HL-60 (cell line): ENCODE data around the gene NR3C2.

Experiments used
- GABPA ChIP-seq: IDR thresholded peaks from 2 replicates; pipeline ENCODE4 v1.6.1; 2012; ENCODE audit warnings: low read depth
- POLR2AphosphoS5 ChIP-seq: IDR thresholded peaks from 2 replicates; pipeline ENCODE4 v1.6.1; 2012; ENCODE audit warnings: low read depth
- TF ChIP-seq, protein P1 (sequence below): IDR thresholded peaks from one replicate; pipeline ENCODE4 v1.5.1; 2011; ENCODE audit warnings: low read length, control low read depth, inconsistent platforms; ENCODE audit not compliant: insufficient read depth

DNA sequence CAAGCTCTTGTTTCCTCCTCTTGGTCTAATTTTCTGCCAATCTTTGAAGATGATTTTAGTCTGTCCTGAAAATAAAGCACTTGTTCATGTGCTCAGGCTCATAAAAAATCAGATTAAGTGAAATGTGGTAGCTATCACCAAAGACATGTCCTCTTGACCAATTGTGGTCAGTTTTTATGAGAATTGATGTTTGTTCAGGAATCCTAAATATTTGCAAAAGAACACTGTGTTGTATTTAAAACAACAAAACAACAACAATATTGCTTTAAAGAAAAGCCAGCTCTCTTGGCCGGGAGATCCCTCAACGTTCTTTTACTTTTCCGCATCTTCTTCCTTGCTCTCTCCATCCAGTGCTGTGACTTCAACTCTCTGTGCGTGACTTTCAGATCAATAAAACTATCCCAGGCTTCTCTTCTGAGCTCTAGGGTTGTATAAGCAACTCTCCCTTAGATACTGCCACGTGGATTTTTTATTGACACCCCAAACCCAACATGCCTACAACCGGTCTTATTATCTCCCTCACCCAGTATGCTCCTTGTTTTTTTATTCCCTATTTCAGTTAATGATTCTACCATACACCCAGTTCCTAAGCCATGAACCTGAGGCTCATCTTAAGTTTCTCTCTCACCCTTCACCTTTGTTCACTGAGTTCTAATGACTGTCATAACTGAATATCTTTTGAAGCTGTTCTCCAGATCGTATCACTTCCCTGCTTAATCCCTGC lies 400.4 kb downstream of the NR3C2 start:
- TF ChIP-seq, protein P1, sequence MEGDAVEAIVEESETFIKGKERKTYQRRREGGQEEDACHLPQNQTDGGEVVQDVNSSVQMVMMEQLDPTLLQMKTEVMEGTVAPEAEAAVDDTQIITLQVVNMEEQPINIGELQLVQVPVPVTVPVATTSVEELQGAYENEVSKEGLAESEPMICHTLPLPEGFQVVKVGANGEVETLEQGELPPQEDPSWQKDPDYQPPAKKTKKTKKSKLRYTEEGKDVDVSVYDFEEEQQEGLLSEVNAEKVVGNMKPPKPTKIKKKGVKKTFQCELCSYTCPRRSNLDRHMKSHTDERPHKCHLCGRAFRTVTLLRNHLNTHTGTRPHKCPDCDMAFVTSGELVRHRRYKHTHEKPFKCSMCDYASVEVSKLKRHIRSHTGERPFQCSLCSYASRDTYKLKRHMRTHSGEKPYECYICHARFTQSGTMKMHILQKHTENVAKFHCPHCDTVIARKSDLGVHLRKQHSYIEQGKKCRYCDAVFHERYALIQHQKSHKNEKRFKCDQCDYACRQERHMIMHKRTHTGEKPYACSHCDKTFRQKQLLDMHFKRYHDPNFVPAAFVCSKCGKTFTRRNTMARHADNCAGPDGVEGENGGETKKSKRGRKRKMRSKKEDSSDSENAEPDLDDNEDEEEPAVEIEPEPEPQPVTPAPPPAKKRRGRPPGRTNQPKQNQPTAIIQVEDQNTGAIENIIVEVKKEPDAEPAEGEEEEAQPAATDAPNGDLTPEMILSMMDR: no peak
- TF ChIP-seq POLR2AphosphoS5: no peak
- TF ChIP-seq GABPA: no peak
